Measurements from ENCODE around the gene EEF2K.
"Not testable (repeated sequence)": the region's sequence is repeated elsewhere in the genome, so short reads cannot be mapped to it uniquely, and the experiment has no call there.

Gene EEF2K

GRCh38 chr16:22190081-22190775 is 15.8 kb upstream of the EEF2K start:
- peak; percentile 99 for DNase-seq

- peak; percentile 97 for DNase-seq
Observed at GRCh38 chr16:22190776-22191531, 15.1 kb upstream of the EEF2K start.

DNA sequence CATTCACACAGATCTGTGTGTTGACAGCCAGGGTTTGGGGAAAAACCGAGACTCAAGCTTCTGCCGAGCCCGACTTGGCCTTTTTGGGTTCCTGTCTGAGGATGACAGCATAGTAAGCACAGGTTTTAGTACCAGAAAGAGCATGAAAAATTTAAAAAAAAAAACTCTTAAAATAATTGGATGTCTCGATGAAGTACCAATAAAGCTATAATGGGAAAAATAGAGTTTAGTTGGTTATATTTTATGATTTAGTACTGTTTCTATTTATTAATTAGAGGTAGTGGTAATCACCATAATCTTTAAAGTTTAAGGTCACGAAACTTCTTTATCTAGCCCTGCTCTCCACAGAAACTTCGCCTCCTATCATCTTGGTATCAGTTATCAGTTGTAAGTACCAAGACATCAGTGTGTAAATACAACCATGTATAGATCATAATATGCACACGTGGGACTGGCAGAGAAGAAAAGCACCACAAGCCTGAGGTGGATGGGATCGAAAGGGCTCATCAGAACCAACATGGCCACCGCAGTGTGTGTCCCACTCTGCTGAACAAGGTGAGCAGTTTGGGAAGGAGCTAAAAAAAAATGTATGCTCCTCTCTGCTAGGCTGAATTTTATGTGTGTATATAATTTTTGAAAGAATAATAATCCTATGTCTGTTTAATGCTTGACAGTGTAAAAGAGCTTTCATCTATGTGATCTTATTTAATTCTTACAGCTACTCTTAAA is 14.4 kb upstream of the EEF2K start:
- no peak for DNase-seq

- no peak for DNase-seq
Observed at GRCh38 chr16:22192261-22193062, 13.6 kb upstream of the EEF2K start.

DNA sequence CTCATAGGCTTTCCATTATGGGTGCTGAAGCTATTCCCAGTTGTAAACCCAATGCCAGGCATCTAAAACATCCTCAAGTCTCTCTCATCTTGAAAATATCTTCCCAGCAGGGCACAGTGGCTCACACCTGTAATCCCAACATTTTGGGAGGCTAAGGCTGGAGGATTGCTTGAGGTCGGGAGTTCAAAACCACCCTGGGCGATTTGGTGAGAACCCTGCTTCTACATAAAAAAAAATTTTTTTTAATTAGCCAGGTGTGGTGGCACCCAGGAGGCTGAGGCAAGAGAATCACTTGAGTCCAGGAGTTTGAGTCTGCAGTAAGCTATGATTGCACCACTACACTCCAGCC is 13.0 kb upstream of the EEF2K start:
- no peak for DNase-seq

DNA sequence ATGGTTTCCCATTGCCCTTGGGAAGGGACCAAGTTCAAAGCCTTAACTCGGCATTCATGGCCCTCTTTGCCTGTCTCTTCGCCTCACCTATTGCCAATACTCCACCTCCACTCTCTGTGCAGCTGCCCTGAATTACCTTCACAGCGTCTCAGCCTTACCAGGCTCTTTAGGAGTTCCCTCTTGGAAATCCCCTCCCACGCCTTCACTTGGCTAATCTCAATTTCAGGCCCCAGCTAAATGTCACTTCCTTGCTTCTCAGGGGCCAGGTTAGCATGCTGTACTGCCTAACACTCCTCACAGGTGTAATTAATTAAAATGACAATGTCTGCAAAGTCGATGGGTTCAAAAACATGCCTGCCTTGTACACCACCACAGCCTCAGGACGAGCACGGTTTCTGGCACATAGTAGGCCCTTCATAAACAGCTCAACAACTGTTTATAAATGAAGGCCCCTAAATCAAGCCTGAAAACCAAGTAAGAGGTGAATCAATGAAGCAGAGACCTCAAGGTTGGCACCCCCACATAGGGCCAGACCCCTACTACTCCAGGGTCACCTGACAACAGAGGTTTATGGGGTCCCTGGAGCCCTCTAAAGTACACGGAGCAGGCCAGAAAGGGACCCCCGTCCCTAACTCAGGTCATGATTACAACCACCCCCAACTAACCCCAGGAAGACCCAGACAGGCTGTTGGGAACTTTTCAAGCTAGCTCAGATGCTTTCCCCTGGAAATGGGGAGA is 11.2 kb upstream of the EEF2K start:
- DNase-seq = no peak

DNA sequence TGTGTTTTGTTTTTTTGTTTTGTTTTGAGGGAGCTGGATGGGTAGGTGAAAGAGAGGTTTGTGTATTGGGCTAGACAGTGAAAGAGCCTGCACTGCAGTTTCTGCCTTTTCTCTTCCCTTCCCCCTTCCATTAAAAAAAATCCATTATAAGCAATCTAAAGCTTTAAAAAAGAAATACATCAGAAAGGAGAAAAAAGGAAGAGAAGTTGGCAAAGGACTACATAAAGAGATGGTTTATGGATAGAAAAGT is 10.7 kb upstream of the EEF2K start:
- no peak for DNase-seq

DNA sequence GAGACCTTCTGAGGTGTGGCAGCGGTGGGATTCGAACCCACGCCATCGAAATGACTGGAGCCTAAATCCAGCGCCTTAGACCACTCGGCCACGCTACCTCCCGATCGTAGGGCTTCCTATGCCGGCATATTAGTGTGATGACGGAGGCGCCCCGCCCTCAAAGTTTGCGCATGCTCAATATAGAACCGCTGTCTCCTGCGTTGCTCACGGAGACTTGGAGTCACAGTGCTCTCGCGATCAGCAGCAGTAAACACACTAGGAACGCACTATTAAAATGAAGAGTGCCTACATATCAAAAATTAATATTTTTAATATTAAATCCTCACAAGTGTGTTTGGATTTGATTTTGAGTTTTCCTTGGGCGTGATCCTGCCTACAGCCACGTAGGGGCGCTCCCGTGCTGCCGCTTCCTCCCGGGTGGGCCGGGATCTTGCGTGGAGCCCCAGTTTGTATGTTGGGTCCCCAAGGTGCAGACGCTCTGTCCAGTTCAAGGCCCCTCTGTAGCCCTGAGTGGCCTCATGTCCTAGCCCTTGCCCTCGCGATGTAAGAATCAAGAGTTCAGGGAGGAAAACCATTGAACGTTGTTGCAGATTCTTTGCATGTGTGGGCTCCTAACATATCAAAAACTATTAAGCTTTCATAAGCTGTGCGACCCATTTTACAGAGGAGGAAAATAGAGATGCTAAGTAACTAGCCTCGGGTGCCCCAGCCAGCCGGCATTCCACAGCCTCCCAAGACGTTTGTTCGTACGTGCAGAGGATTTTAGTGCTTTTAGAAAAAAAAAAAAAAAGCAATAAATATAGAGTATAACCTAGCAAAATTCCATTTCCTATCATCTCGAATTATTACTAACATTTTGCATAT is 10.2 kb upstream of the EEF2K start:
- peak; percentile 87 for DNase-seq

DNA sequence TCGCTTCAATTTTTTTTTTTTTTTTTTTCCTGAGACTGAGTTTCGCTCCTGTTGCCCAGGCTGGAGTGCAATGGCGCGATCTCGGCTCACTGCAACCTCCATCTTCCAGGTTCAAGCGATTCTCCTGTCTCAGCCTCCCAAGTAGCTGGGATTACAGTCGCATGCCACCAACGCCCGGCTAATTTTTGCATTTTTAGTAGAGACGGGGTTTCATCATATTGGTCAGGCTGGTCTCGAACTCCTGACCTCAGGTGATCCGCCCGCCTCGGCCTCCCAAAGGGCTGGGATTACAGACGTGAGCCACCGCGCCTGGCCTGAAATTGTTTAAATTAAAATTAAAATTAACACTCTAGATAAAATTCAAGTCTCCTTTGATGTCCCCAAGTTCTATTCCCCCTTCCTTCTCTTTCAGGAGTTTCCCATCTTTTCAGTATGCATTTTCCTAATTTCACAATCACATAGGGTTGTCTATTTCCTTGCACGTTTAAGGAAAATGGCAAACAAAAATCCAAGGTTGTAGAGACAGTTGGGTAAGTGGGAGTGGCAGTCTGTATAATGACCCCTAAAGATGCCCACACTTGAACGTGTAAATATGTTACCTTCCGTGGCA is 9.4 kb upstream of the EEF2K start:
- not testable (repeated sequence) for DNase-seq

DNA sequence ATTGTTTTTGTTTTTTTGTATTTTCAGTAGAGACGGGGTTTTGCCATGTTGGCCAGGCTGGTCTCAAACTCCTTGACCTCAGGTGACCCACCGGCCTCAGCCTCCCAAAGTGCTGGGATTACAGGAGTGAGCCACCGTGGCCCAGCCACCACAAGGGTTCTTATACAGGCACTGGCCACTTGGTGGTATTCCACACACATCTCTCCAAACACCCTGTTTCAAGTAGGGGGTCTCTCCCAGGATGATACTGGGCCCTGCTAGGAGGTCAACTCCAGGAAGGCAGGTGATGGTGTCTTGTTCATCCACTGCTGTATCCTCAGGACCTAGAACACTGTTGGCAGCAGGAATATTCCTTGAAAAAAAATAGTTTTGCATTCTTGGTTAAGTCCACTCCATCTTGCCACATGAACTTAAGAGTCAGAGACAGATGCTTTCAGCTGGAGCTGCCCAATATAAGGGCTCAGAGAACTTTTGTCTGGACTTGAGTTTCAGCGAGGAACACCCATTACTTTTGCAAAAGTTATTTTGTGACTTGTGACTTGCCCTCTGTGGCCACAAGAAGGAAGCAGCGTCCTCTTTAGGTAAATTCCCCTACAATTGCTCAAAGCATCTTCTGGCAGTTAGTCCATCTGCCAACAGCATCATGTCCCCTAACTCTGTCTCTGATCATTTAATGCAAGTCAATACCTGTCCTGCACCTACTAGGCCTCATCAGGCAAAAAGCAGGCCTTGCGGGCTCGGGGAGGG is 7.4 kb upstream of the EEF2K start:
- no peak for DNase-seq

DNA sequence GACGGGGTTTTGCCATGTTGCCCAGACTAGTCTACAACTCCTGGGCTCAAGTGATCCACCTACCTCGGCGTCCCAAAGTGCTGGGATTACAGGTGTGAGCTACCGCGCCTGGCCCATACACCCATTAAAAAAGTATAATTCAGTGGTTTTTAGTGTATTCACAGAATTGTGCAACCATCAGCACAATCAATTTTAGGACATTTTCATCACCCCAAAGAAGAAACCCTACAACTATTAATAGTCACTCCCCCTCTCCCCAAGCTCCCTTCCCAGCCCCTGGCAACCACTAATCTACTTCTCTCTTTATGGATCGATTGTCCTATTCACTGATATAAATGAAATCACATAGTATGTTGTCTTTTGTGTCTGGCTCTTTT is 3.8 kb upstream of the EEF2K start:
- DNase-seq = no peak

GRCh38 chr16:22203091-22203490 is 3.0 kb upstream of the EEF2K start:
- no peak for DNase-seq

- DNase-seq = no peak
Observed at GRCh38 chr16:22204091-22204655, 1.9 kb upstream of the EEF2K start.

DNA sequence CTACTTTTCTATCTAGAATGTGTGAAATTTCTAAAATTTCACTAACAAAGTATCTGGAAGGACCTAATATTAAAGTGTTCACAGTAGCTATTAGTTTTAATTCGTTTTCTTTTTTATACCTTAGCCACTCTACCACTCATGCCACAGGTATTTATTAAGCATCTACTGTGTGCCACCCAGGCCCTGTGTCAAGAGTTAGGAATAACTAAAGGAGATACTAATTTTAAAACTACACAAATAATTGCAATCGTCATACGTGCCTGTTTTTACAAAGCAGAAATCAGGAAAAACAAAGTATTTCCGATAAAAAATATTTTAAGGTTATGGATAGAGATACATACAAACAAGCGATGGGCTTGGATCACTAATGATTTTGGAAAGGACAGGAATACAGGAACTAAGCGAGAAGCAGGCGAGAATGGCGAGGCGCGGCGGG is 483 bp upstream of the EEF2K start:
- no peak for DNase-seq

DNA sequence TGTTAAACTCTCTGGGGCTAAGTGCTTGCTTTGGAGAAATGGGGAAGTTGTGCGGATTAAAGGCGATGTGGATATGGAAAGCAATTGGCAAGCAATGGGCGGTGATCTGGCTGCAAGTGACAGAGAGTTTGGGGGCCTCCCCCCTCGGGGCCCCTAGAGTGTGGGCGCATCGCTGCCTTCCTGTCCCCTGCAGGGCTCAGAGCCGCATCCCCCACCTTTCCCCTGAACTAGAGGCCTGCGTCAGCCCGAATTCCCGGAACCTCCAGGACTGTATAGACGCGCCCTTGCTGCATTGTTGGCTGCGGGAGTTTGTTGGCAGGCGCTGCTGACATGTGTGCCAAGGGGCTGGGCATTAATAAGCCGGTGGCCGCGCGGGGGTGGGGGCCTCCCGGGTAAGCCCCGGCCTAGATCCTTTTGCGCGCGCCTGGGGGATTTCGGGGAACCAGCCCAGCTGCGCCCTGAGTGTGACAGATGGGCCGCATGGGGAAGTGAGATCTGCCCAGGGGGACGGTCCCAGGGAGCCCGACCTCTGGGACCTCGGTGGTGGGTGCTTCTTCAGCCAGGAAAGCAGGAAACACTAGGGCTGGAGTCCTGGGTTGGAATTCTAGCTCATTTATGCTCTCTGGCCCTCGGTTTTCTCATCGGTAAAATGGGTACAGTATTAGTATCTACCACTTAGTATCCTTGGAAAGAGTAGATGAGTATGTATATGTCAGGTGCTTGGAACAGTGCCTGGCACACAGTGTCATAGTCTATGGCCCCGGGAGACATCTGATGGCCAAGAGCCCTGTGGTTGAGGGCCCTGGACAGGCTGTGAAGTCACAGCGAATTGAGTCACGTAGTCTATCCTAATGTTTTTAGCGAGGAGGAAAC is 1.0 kb downstream of the EEF2K start:
- peak; percentile 48 for DNase-seq

DNA sequence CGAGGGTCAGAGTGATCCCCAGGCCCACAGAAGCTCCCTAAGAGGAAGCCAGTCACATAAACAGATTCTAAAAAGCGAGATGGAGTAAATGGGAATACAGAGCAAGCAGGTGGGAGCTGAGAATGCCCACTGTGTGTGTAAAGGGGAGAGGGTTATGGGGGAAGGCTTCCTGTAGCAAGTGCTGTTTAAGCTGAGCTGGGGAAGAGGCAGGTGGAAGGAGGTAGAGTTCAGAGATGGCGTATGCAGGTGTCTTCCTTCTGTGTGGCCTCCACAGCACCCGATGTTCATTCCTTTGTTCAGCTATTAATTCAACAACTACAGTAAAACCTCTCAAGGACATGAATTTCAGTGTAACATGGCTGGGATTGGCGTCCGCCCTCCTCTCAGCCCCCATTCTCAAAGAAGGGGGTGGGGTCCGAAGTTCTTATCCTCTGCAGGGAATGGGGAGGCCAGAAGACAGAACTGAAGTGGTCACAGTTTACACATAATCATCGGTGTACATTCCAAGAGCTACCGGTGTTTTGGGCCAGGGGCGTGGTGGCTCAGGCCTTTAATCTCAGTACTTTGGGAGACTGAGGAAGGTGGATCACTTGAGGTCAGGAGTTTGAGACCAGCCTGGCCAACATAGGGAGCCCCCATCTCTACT is 1.8 kb downstream of the EEF2K start:
- DNase-seq = no peak

- no peak for DNase-seq
Observed at GRCh38 chr16:22210285-22210684, 4.2 kb downstream of the EEF2K start.

DNA sequence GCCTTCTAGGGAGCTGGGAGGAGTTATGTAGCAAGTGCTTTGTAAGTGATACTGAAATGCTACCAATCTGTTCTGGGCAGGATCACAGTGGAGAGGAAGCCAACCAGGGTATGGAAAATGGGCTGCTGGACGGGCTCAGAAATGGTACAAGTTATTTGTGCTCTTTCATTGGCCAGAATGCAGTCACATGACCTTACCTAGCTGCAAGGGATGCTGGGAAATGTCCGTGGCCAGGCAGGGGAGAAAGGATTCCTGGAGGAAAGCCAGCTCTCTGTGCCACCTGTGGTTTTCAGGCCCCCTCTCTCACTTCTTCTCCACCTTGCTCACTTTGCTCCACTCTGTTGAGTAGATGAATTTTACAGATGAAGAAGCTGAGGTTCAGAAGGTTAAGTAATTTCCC is 4.8 kb downstream of the EEF2K start:
- DNase-seq = no peak

- no peak for DNase-seq
Observed at GRCh38 chr16:22213236-22213635, 7.2 kb downstream of the EEF2K start.
